Motor neuron (in vitro differentiated cells): ENCODE measurements around the gene PLXND1. TPM values are rescaled to one million over a fixed set of nuclear protein-coding genes. Genes with fewer than 3 reads are reported as not detected.
"Not testable (repeated sequence)": the region's sequence is repeated elsewhere in the genome, so short reads cannot be mapped to it uniquely, and the experiment has no call there.

Experiments
- ATAC-seq, 8 experiments: fragments of 200-7000 bp; cut with Tn5 transposase; replicated peaks in 6 of 8; 2 replicates each; pipeline ENCODE4 v1.8.0; 2021; ENCODE audit warnings: mild to moderate bottlenecking in 8 of 8, moderate library complexity in 8 of 8
- H3K27ac ChIP-seq, 2 donors: fragments of 250-450 bp; sonication (Bioruptor Pico); 2 replicates each; pipeline ENCODE4 v1.9.0; 2021; ENCODE audit warnings: antibody characterized with exemption in 2 of 2, mild to moderate bottlenecking in 2 of 2, moderate library complexity in 1 of 2
- H3K4me1 ChIP-seq, 2 donors: fragments of 250-450 bp; sonication (Bioruptor Pico); replicated peaks in 1 of 2; 2 replicates each; pipeline ENCODE4 v1.6.1; 2021; ENCODE audit warnings: antibody characterized with exemption in 2 of 2, mild to moderate bottlenecking in 2 of 2, moderate library complexity in 1 of 2
- H3K4me3 ChIP-seq, 5 donors: fragments of 250-450 bp; sonication (Bioruptor Pico); 2 replicates each; pipeline ENCODE4 v1.9.0; 2021; ENCODE audit warnings: antibody characterized with exemption in 5 of 5, mild to moderate bottlenecking in 5 of 5, moderate library complexity in 4 of 5
- WGBS, 10 experiments: fragments of 450-650 bp; shearing (Covaris generic); methylation state at CpG; one replicate each; pipeline ENCODE4 v1.0.0; 2022; 5-methylcytosine and 5-hydroxymethylcytosine counted together
- in situ Hi-C, 9 experiments: fragments of 400-800 bp; cut with MboI; loops; one replicate each; pipeline ENCODE4 v1.15.0; 2021; ENCODE audit warnings: low sequenced_read_pairs in 9 of 9, low pct_unique_long_range_greater_than_20kb in 2 of 9; ENCODE audit not compliant: unreplicated experiment in 9 of 9
- total RNA-seq, 8 experiments: library from RNA; unstranded; fragments of 300-600 nt; gene quantifications; 2 replicates each; pipeline versions ENCODE4 v1.2.3 to v1.2.4, GENCODE V29; 2022

PLXND1 gene
- total RNA-seq, 8 experiments from 2014 or later: 5.0 to 77.3 (median 27.8) TPM

- Histone ChIP-seq H3K27ac (no peak overlapping the region), H3K4me1 (peaks cover 11 to 22% of the 10 kb centered on the region in 2 donors), H3K4me3 (no peak overlapping the region)
- ATAC-seq: no peak
- WGBS, 10 experiments: 40 to 90% (median 62%) methylated on average over 1 to 3 of the region's 12 CpGs; no CpG with 5 or more reads in 4 of the 10 experiments
- in situ Hi-C loops: no loop called here
Observed at GRCh38 chr3:129526121-129526900, 80.2 kb downstream of the PLXND1 start.

GRCh38 chr3:129525341-129525968 lies 81.0 kb downstream of the PLXND1 start:
- WGBS, 10 experiments: 40 to 100% (median 90%) methylated on average over 1 to 6 of the region's 8 CpGs; no CpG with 5 or more reads in 1 of the 10 experiments
- Histone ChIP-seq H3K4me1 (peaks cover 20 to 29% of the 10 kb centered on the region in 2 donors), H3K4me3 (no peak overlapping the region), H3K27ac (no peak overlapping the region)
- peak in 2 of 8 experiments; percentile 34 to 60 for ATAC-seq
- in situ Hi-C loops: no loop called here

DNA sequence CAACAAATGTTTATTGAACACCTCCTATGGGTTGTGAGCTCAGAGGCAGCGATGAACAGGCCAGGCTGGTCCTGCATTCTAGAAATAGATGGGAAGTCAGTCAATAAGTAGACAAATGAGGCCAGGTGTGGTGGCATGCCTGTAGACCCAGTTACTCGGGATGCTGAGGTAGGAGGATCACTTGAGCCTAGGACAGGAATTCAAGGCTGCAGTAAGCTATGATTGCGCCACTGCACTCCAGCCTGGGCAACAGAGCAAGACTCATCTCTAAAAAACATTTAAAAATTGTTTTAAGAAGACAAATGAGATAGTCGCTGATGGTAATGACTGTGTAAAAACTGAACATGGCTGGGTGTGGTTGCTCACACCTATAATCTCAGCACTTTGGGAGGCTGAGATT lies 82.4 kb downstream of the PLXND1 start:
- in situ Hi-C loops: no loop called here
- Histone ChIP-seq H3K27ac (no peak overlapping the region), H3K4me1 (peaks cover 21 to 24% of the 10 kb centered on the region in 2 donors), H3K4me3 (no peak overlapping the region)
- ATAC-seq: no peak
- 62 to 100% (median 97%) methylated on average over 1 to 3 of the region's 4 CpGs; no CpG with 5 or more reads in 4 of the 10 experiments for WGBS, 10 experiments

DNA sequence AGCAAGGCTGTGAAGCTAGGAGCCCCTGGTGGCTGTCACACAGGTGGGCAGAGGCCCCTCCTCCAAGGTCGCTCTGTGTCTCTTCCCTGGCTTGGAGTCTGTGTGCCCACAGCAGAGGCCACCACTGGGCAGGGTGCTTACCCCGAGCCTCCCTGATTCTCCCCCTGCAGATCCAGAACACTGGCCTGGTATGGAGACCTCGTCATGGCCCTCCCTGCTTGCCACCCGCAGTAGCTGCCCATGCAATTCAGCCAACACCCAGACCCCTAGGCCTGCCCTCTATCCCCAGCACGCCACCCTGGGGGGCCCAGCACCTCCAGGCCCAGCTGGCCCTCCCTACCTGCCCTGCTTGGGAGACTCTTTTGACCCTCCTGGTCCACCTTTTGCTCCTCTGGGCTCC lies 83.5 kb downstream of the PLXND1 start:
- ATAC-seq: no peak
- in situ Hi-C loops: no loop called here
- Histone ChIP-seq H3K4me1 (peaks cover 21 to 24% of the 10 kb centered on the region in 2 donors), H3K27ac (no peak overlapping the region), H3K4me3 (no peak overlapping the region)
- WGBS, 10 experiments: no CpG with 5 or more reads among the region's 5 CpGs

GRCh38 chr3:129521611-129522010 lies 84.9 kb downstream of the PLXND1 start:
- 0 to 60% (median 16%) methylated on average over 1 to 3 of the region's 8 CpGs; no CpG with 5 or more reads in 6 of the 10 experiments for WGBS, 10 experiments
- H3K4me1 ChIP-seq: peaks cover 21 to 24% of the 10 kb centered on the region in 2 donors

GRCh38 chr3:129520960-129521359 lies 85.5 kb downstream of the PLXND1 start:
- in situ Hi-C loops: no loop called here
- no peak overlapping the region for H3K4me3 ChIP-seq
- peak overlapping the region in 1 of 2 donors; percentile 37 for H3K27ac ChIP-seq
- H3K4me1 ChIP-seq: peaks cover 21 to 24% of the 10 kb centered on the region in 2 donors
- 67% methylated on average over 1 of the region's 4 CpGs; no CpG with 5 or more reads in 9 of the 10 experiments for WGBS, 10 experiments
- peak in 3 of 8 experiments; percentile 2 to 52 (median 6) for ATAC-seq

More at GRCh38 chr3:129521611-129522010, 84.9 kb downstream of the PLXND1 start:
- Histone ChIP-seq H3K27ac (peak overlapping the region in 1 of 2 donors; percentile 37), H3K4me3 (no peak overlapping the region)
- in situ Hi-C loops: no loop called here
- peak in 6 of 8 experiments; percentile 34 to 94 (median 94) for ATAC-seq

- H3K4me1 ChIP-seq: peaks cover 21 to 24% of the 10 kb centered on the region in 2 donors
- no peak overlapping the region for H3K27ac ChIP-seq
- WGBS, 10 experiments: 1 to 100% (median 69%) methylated on average over 1 to 10 of the region's 15 CpGs
- ATAC-seq: peak in 1 of 8 experiments; percentile 54
- no peak overlapping the region for H3K4me3 ChIP-seq
- in situ Hi-C loops: no loop called here
Observed at GRCh38 chr3:129519896-129520715, 86.4 kb downstream of the PLXND1 start.

- WGBS, 10 experiments: 40 to 80% (median 79%) methylated on average over 1 to 2 of the region's 10 CpGs; no CpG with 5 or more reads in 7 of the 10 experiments
- in situ Hi-C loops: no loop called here
- no peak overlapping the region for H3K27ac ChIP-seq
- ATAC-seq: no peak
- H3K4me3 ChIP-seq: no peak overlapping the region
- peaks cover 21 to 24% of the 10 kb centered on the region in 2 donors for H3K4me1 ChIP-seq
Observed at GRCh38 chr3:129519449-129519848, 87.0 kb downstream of the PLXND1 start.

GRCh38 chr3:129518581-129518980 lies 87.9 kb downstream of the PLXND1 start:
- H3K27ac ChIP-seq: no peak overlapping the region
- no peak for ATAC-seq
- WGBS, 10 experiments: 100% methylated on average over 3 to 5 of the region's 8 CpGs; no CpG with 5 or more reads in 8 of the 10 experiments
- no peak overlapping the region for H3K4me3 ChIP-seq
- peaks cover 21 to 24% of the 10 kb centered on the region in 2 donors for H3K4me1 ChIP-seq
- in situ Hi-C loops: no loop called here

- peaks cover 21 to 24% of the 10 kb centered on the region in 2 donors for H3K4me1 ChIP-seq
- WGBS, 10 experiments: 0 to 68% (median 67%) methylated on average over 1 to 4 of the region's 8 CpGs; no CpG with 5 or more reads in 7 of the 10 experiments
- in situ Hi-C loops: no loop called here
- H3K4me3 ChIP-seq: no peak overlapping the region
- peak in 2 of 8 experiments; percentile 51 to 65 for ATAC-seq
- no peak overlapping the region for H3K27ac ChIP-seq
Observed at GRCh38 chr3:129518038-129518561, 88.4 kb downstream of the PLXND1 start.

DNA sequence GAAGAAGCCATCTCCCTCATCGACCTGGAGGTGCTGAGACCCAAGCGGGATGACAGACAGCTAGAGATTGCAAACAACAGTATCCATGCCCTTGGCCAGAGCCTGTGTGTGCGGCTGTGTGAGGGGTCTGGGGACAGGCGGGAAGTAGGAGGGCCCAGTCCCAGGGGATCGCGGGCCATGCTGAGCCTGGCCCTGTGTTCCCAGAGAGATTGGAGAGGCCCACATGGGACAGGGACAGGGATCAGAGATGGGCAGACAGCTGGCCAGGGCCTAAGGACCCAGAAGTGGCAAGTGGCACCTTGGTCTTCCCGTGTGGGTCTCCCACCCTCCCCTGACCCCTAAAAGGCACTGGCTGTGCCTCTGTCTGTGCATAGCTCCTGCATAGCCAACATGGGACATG lies 89.0 kb downstream of the PLXND1 start:
- H3K4me3 ChIP-seq: no peak overlapping the region
- ATAC-seq: no peak
- H3K27ac ChIP-seq: no peak overlapping the region
- peaks cover 21 to 24% of the 10 kb centered on the region in 2 donors for H3K4me1 ChIP-seq
- in situ Hi-C loops: no loop called here
- 80% methylated on average over 2 of the region's 7 CpGs; no CpG with 5 or more reads in 9 of the 10 experiments for WGBS, 10 experiments

DNA sequence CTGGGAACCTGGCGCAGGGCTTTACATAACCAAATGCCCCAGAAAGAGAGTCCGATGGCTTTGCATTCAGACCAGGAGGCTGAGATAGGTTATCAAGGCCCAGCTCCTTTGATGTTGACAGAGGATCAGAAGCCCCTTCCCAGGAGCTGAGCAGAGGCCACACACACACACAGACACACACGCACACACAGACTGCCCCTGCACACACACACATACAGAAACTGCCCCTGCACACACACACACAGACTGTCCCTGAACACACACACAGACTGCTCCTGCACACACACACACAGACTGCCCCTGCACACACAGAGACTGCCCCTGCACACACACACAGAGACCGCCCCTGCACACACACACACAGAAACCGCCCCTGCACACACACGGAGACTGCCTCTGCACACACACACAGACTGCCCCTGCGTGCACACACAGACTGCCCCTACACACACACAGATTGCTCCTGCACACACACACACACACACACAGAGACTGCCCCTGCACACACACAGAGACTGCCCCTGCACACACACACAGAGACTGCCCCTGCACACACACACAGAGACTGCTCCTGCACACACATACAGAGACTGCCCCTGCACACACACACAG lies 90.5 kb downstream of the PLXND1 start:
- H3K27ac ChIP-seq, in situ Hi-C loops: not testable (repeated sequence)
- WGBS, 10 experiments: 81 to 100% methylated on average over 2 to 4 of the region's 7 CpGs; no CpG with 5 or more reads in 8 of the 10 experiments

More for the DNA sequence above, 90.5 kb downstream of the PLXND1 start:
- not testable (repeated sequence) for H3K4me1 ChIP-seq, H3K4me3 ChIP-seq
- peak in 1 of 8 experiments; percentile 14 for ATAC-seq
